ENCODE data around the gene COX6A2. TPM values are rescaled to one million over a fixed set of nuclear protein-coding genes. Genes with fewer than 3 reads are reported as not detected.

Gene COX6A2
- total RNA-seq, 1 experiment from 2014 or later = not detected

- Mint-ChIP-seq H3K27ac (no peak overlapping the region), H3K36me3 (ENCODE audit: insufficient read depth in 1 of 3, low read depth in 3 of 3) (no peaks in the 10 kb centered on the region), H3K9me3 (no peaks in the 10 kb centered on the region), H3K4me3 (no peak overlapping the region), H3K27me3 (ENCODE audit: low read depth) (peaks cover 4% of the 10 kb centered on the region), H3K4me1 (peaks cover 4 to 7% of the 10 kb centered on the region in 2 experiments)
- DNase-seq = no peak
- Histone ChIP-seq H3K79me2 (ENCODE audit: insufficient read depth, low read length) (no peaks in the 10 kb centered on the region), H3K23ac (ENCODE audit: insufficient read length, low read depth, low read length) (no peak overlapping the region), H4K8ac (replicated peaks; ENCODE audit: insufficient read length, low read depth, low read length) (no peak overlapping the region), H3K14ac (ENCODE audit: insufficient read depth, low read length) (no peak overlapping the region), H4K91ac (ENCODE audit: insufficient read length, low read depth, low read length) (no peak overlapping the region), H4K5ac (ENCODE audit: insufficient read length, low read depth, low read length) (no peak overlapping the region), H3K27ac (ENCODE audit: insufficient read length, low read depth, low read length) (no peak overlapping the region), H3K4me1 (ENCODE audit: insufficient read depth, low read length) (no peaks in the 10 kb centered on the region), H2AK5ac (ENCODE audit: insufficient read length, low read length) (no peak overlapping the region), H2AFZ (ENCODE audit: low read length) (no peak overlapping the region), H3K27me3 (ENCODE audit: insufficient read depth, low read length) (no peaks in the 10 kb centered on the region), H3K9ac (ENCODE audit: extremely low read depth, insufficient read length, low read length) (no peak overlapping the region), H4K20me1 (ENCODE audit: control insufficient read depth, insufficient read depth, insufficient read length) (no peaks in the 10 kb centered on the region), H3K23me2 (ENCODE audit: insufficient read length, low read depth, low read length, poor library complexity, severe bottlenecking) (no peaks in the 10 kb centered on the region), H2BK15ac (ENCODE audit: low read depth, low read length) (no peak overlapping the region), H2BK120ac (ENCODE audit: low read depth, low read length, poor library complexity, severe bottlenecking) (no peak overlapping the region), H3T11ph (ENCODE audit: low read length) (no peak overlapping the region), H3K4me2 (ENCODE audit: insufficient read depth, insufficient read length, low read length) (no peak overlapping the region), H3K18ac (ENCODE audit: insufficient read length, low read depth, low read length) (no peak overlapping the region), H2BK20ac (ENCODE audit: low read depth, low read length, poor library complexity, severe bottlenecking) (no peak overlapping the region), H2BK5ac (ENCODE audit: insufficient read length, low read length) (no peak overlapping the region), H3K4ac (ENCODE audit: low read depth, low read length) (no peak overlapping the region), H3K9me3 (ENCODE audit: control insufficient read depth, low read depth, low read length) (no peaks in the 10 kb centered on the region), H3K56ac (ENCODE audit: insufficient read length, low read depth, low read length) (no peak overlapping the region), H2BK12ac (ENCODE audit: insufficient read length, low read depth, low read length) (no peak overlapping the region), H3K79me1 (ENCODE audit: insufficient read depth, low read depth, low read length, poor library complexity, severe bottlenecking) (no peaks in the 10 kb centered on the region)
- no CpG with 5 or more reads among the region's 4 CpGs for WGBS (ENCODE audit: extremely low coverage, insufficient read length, low lambda C conversion rate)
- TF ChIP-seq CTCF (conservative IDR thresholded peaks at IDR 0.05) = no peak
Measured at GRCh38 chr16:31440516-31441184, 12.5 kb upstream of the COX6A2 start.

Data from H9 (cell line).